ES-I3 (cell line): Measurements from ENCODE around the gene CTIF.
"Not testable (repeated sequence)": the region's sequence is repeated elsewhere in the genome, so short reads cannot be mapped to it uniquely, and the experiment has no call there.

ENCODE experiments used
- H3K36me3 ChIP-seq: 2 replicates; pipeline ENCODE4 v1.6.1; 2013; ENCODE audit warnings: mild to moderate bottlenecking, low read length, control low read depth, moderate library complexity; ENCODE audit not compliant: insufficient read depth
- H3K4me1 ChIP-seq: 2 replicates; pipeline ENCODE4 v1.6.1; 2013; ENCODE audit warnings: mild to moderate bottlenecking, control low read depth, low read length; ENCODE audit not compliant: insufficient read depth
- H3K9ac ChIP-seq: 2 replicates; pipeline ENCODE4 v1.6.1; 2013; ENCODE audit warnings: low read depth, mild to moderate bottlenecking, low read length, moderate library complexity
- H3K9me3 ChIP-seq: 2 replicates; pipeline ENCODE4 v1.6.1; 2013; ENCODE audit warnings: mild to moderate bottlenecking, low read length, moderate library complexity; ENCODE audit not compliant: control insufficient read depth, insufficient read depth

CTIF gene

DNA sequence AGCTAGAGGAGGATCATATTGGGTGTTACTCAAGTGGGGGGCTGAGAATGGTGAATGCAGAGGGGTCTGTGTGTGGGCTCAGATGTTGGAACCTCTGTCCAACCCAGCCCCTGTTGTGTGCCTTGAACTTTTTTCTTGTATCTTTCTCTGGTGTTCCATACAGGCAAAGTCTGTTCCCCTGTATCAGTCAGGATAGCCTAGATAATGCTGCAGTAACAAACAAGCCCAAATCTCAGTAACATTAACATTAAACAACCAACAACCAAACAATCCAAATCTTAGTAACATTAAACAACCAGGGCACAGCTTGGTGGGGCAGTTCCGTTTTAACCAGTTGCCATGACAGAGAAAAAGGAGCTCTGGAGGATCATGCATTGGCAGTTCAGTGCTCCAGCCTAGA, 103.7 kb downstream of the CTIF start:
- no peaks in the 10 kb centered on the region; the same call in 1 of the 2 replicates for H3K36me3 ChIP-seq
- H3K9ac ChIP-seq: no peak overlapping the region
- H3K9me3 ChIP-seq: no peaks in the 10 kb centered on the region
- no peaks in the 10 kb centered on the region for H3K4me1 ChIP-seq

- Histone ChIP-seq H3K9me3 (no peaks in the 10 kb centered on the region), H3K9ac (no peak overlapping the region), H3K4me1 (no peaks in the 10 kb centered on the region), H3K36me3 (no peaks in the 10 kb centered on the region; the same call in 1 of the 2 replicates)
Measured at GRCh38 chr18:48643262-48643661, 104.4 kb downstream of the CTIF start.

GRCh38 chr18:48644029-48644428, 105.2 kb downstream of the CTIF start:
- H3K9me3 ChIP-seq: no peaks in the 10 kb centered on the region

DNA sequence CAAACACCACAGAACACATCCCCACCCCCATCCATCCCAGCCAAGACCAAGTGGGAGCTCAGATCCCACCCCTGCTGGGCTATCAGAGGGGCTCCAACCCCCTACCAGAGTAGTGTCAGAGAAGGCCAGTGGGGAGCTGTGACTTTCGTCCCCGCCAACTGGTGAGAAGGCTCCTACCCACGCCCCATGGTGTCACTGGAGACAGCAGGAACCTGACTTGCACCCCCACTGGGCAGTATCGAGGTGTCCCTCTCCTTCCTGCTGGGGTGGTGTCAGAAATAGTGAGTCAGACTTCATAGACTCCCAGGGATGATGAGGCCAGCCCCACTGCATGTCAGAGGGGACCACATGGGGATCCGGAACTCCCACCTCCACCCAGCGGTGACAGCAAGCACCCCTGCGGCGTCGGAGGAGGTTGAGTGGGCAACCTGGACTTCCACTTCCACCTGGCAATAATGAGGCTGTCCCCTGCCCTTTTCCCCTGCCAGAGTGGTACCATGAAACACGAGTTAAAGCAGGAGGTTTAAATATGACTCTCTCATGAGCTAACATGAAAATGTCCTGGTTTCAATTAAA, 106.7 kb downstream of the CTIF start:
- Histone ChIP-seq H3K36me3 (no peaks in the 10 kb centered on the region; the same call in 1 of the 2 replicates), H3K9ac (no peak overlapping the region), H3K4me1 (no peaks in the 10 kb centered on the region; the same call in 1 of the 2 replicates), H3K9me3 (no peaks in the 10 kb centered on the region)

More at GRCh38 chr18:48644029-48644428, 105.2 kb downstream of the CTIF start:
- Histone ChIP-seq H3K36me3 (no peaks in the 10 kb centered on the region; the same call in 1 of the 2 replicates), H3K9ac (no peak overlapping the region), H3K4me1 (no peaks in the 10 kb centered on the region; the same call in 1 of the 2 replicates)

- no peaks in the 10 kb centered on the region for H3K9me3 ChIP-seq
- no peaks in the 10 kb centered on the region; the same call in 1 of the 2 replicates for H3K4me1 ChIP-seq
- H3K36me3 ChIP-seq: no peaks in the 10 kb centered on the region
- no peak overlapping the region for H3K9ac ChIP-seq
Measured at GRCh38 chr18:48646976-48647375, 108.1 kb downstream of the CTIF start.

- H3K4me1 ChIP-seq: no peaks in the 10 kb centered on the region; the same call in 1 of the 2 replicates
- H3K36me3 ChIP-seq: no peaks in the 10 kb centered on the region
- H3K9ac ChIP-seq: no peak overlapping the region
- H3K9me3 ChIP-seq: no peaks in the 10 kb centered on the region
Measured at GRCh38 chr18:48649231-48649630, 110.4 kb downstream of the CTIF start.

- not testable (repeated sequence) for H3K9ac ChIP-seq
Measured at GRCh38 chr18:48654591-48654990, 115.8 kb downstream of the CTIF start.

GRCh38 chr18:48655508-48655907, 116.7 kb downstream of the CTIF start:
- no peaks in the 10 kb centered on the region for H3K9me3 ChIP-seq
- no peaks in the 10 kb centered on the region for H3K36me3 ChIP-seq
- H3K4me1 ChIP-seq: no peaks in the 10 kb centered on the region
- no peak overlapping the region for H3K9ac ChIP-seq

More at GRCh38 chr18:48654591-48654990, 115.8 kb downstream of the CTIF start:
- not testable (repeated sequence) for H3K36me3 ChIP-seq, H3K4me1 ChIP-seq, H3K9me3 ChIP-seq

GRCh38 chr18:48656176-48656575, 117.3 kb downstream of the CTIF start:
- Histone ChIP-seq H3K36me3 (no peaks in the 10 kb centered on the region), H3K9ac (no peak overlapping the region), H3K9me3 (no peaks in the 10 kb centered on the region), H3K4me1 (no peaks in the 10 kb centered on the region)

- Histone ChIP-seq H3K9ac (no peak overlapping the region), H3K36me3 (no peaks in the 10 kb centered on the region), H3K4me1 (peaks cover under 1% of the 10 kb centered on the region; the same call in 1 of the 2 replicates), H3K9me3 (no peaks in the 10 kb centered on the region)
Measured at GRCh38 chr18:48656582-48656981, 117.8 kb downstream of the CTIF start.

DNA sequence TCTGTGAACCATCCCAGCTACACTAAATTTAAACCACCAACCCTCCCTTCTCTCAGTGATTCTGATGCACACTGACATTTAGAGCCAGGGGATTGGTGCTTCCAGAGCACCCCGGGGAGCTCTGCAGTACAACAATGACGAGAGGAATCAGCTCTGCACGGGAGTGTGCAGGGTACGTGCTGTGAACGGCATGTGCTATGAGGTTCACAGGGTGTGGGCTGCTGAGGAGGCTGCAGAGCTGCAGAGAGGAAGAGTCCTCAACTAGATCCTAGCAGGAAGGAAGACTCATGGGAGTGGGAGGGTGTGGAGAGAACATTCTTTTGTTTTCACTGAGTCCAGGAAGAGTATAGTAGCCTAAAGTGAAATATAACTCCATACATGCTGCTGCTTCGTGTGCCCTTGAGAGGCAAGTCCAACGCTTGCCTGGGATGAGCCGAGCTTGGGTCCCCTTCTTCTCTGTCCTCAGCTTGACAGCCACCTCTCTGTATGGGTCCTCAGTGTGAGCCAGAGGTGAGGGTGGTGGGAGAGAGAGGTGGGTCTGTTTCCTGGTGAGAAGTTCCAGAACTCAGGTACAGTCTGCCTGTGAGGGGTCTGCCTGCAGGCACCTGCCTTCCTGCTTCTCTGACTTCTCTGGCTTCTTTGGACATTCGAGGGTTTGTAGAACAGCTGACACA, 118.8 kb downstream of the CTIF start:
- H3K9ac ChIP-seq: no peak overlapping the region
- no peaks in the 10 kb centered on the region for H3K36me3 ChIP-seq
- no peaks in the 10 kb centered on the region for H3K9me3 ChIP-seq
- peaks cover 6% of the 10 kb centered on the region; the same call in 1 of the 2 replicates for H3K4me1 ChIP-seq

- H3K9me3 ChIP-seq: no peaks in the 10 kb centered on the region
- no peaks in the 10 kb centered on the region for H3K36me3 ChIP-seq
- peaks cover 6% of the 10 kb centered on the region; the same call in 1 of the 2 replicates for H3K4me1 ChIP-seq
- no peak overlapping the region for H3K9ac ChIP-seq
Measured at GRCh38 chr18:48658721-48659120, 119.9 kb downstream of the CTIF start.

DNA sequence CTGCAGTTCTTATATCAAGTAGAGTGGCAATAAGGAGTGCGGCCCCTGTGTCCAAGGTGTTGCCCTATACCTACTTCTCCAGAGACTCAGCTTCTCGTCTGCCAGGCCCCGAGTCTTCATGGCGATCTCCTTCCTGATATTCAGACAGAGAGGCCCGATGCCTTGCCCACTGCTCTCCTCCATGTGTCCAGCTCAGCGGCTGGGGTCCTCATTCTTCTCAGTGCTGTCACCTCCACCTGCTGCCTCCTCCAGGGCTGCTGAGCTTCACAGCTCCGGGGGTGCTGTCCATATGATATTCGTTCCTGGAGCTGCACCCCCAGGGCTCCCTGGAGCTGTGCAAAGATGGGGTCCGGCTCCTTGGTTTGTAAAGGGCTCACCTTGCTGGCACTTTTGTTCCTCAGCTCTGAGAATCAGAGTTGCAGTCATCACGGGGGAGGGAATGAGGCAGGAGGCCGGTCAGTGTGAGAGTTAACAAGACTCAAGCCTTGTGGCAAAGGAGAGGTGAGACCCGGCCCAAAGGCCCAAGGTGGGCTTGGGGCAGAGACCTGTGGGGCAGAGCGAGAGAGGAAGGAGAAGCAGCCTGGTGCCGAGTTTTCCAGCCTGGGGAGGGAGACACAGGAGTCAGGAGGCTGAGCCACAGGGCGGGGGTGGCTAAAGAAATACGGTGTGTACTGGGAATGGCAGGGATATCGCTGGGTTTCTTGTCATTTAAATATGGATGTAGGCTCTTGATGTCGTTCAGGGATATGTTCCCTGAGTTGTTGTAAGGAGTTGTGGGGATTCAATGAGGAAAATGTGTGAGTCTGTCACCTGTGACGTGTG, 120.6 kb downstream of the CTIF start:
- Histone ChIP-seq H3K9ac (no peak overlapping the region), H3K36me3 (no peaks in the 10 kb centered on the region), H3K9me3 (no peaks in the 10 kb centered on the region), H3K4me1 (peaks cover 6% of the 10 kb centered on the region; the same call in 1 of the 2 replicates)

DNA sequence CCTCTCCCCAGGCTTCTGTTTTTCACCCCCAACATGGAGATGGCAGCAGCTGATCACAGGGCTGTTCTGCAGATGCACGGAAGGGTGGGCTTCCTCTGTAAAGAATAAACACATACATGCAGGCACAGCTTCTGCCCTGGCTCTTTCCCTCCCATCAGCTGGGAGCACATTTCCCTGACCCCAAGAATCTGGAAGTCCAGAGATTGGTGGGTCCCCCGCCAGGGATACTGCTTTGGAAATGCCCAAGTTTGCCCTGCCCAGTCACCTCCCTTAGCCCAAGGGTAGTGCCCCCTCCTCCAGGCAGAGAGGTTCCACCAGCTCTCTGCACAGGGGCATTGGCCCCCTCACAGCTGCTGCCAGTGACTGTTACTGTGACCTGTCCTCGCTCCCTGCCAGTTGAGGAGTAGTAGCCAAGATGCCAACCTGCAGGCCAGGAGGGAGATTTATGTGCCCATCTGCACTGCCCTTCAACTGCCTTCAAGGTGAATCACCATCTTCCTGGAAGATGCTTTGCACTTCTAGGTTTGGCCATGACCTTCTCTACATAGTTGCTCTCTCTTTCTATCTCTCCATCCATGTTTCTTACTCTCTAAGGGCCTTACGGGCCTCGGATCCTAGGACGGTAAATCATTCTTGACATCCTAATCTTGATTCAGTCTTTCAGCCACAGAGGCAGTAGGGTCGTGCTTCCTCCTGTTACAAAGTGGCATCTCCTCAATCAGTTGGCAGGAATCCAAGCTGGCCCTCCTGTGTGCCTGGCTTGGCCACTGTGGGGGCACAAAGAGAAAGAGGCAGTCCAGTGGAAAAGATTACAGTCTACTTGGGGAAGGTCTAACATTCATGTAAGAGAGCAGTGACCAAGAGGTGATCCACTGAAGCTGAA, 121.8 kb downstream of the CTIF start:
- Histone ChIP-seq H3K9ac (no peak overlapping the region), H3K9me3 (no peaks in the 10 kb centered on the region), H3K36me3 (no peaks in the 10 kb centered on the region), H3K4me1 (peaks cover 6% of the 10 kb centered on the region; the same call in 1 of the 2 replicates)
